GM12878 (cell line): ENCODE results near the gene SAP25. TPM values are rescaled to one million over a fixed set of nuclear protein-coding genes. Genes with fewer than 3 reads are reported as not detected.
"Not testable (repeated sequence)": the region's sequence is repeated elsewhere in the genome, so short reads cannot be mapped to it uniquely, and the experiment has no call there.

Experiments
- ATAC-seq: fragments of 200-7000 bp; cut with Tn5 transposase; 3 replicates; pipeline ENCODE4 v1.9.1; 2020; ENCODE audit warnings: mild to moderate bottlenecking, moderate library complexity
- BruUV-seq: library from RNA; stranded (reverse); fragments of 400-500 nt; replicated peaks from 2 replicates; lab custom pipeline; 2021; lab: Mats Ljungman, UMichigan
- CTCF ChIA-PET: fragments of 300-600 bp; sonication (Branson Sonifier 250); formaldehyde crosslinking; extraction: SDS; loops from one replicate; lab custom pipeline; 2021; ENCODE audit warnings: inconsistent platforms; lab: Yijun Ruan, JAX
- POLR2A ChIA-PET: fragments of 350-600 bp; formaldehyde crosslinking; extraction: SDS; loops from one replicate; lab custom pipeline; 2021; ENCODE audit warnings: inconsistent platforms; lab: Charles Lee
- RAD21 ChIA-PET: fragments of 300-600 bp; sonication (Branson Sonifier 250); formaldehyde crosslinking; loops from one replicate; lab custom pipeline; 2023; ENCODE audit warnings: antibody characterized with exemption; ENCODE audit not compliant: unreplicated experiment; lab: Charles Lee
- SMC1A ChIA-PET: fragments of 300-600 bp; sonication (Branson Sonifier 250); formaldehyde crosslinking; loops from one replicate; lab custom pipeline; 2023; ENCODE audit not compliant: unreplicated experiment, uncharacterized antibody; lab: Charles Lee
- DNase-seq: peaks from one replicate; pipeline ENCODE4 v3.0.0-alpha.2; 2011; ENCODE audit warnings: low read depth, low spot score
- FAIRE-seq: peaks from 3 replicates; lab custom pipeline; 2011; peaks lifted over from hg19 to GRCh38; lab: Jason Lieb, UNC
- H2AFZ ChIP-seq: 2 replicates; pipeline ENCODE4 v1.6.0; 2011; ENCODE audit warnings: low read depth, low read length, control low read depth; ENCODE audit not compliant: control insufficient read depth
- H3K27ac ChIP-seq: 2 replicates; pipeline ENCODE4 v1.5.1; 2011; ENCODE audit warnings: control low read depth; ENCODE audit not compliant: control insufficient read depth, insufficient read depth
- H3K27me3 ChIP-seq, 2 experiments: replicated peaks in 1 of 2; 2 replicates each; pipeline versions ENCODE4 v1.6.0 to v1.6.1; 2011; ENCODE audit warnings: low read length in 1 of 2; ENCODE audit not compliant: control insufficient read depth in 2 of 2, insufficient read depth in 2 of 2
- H3K36me3 ChIP-seq, 2 experiments: 2 replicates each; pipeline ENCODE4 v1.5.1; 2011; ENCODE audit warnings: low read length in 1 of 2; ENCODE audit not compliant: control insufficient read depth in 2 of 2, insufficient read depth in 2 of 2
- H3K4me1 ChIP-seq: 2 replicates; pipeline ENCODE4 v1.6.1; 2011; ENCODE audit warnings: mild to moderate bottlenecking, low read length, moderate library complexity, mixed read lengths; ENCODE audit not compliant: control insufficient read depth, insufficient read depth
- H3K4me2 ChIP-seq: 2 replicates; pipeline ENCODE4 v1.6.0; 2011; ENCODE audit warnings: control low read depth; ENCODE audit not compliant: control insufficient read depth, insufficient read depth
- H3K4me3 ChIP-seq: fragments of 200-600 bp; sonication (generic); 2 replicates; pipeline ENCODE4 v1.5.1; 2016
- H3K79me2 ChIP-seq: 2 replicates; pipeline ENCODE4 v1.6.0; 2011; ENCODE audit warnings: low read length; ENCODE audit not compliant: control insufficient read depth, insufficient read depth
- H3K9ac ChIP-seq: 2 replicates; pipeline ENCODE4 v1.8.0; 2011; ENCODE audit warnings: low read length, control low read depth, mixed read lengths; ENCODE audit not compliant: control insufficient read depth, insufficient read depth
- H3K9me3 ChIP-seq: replicated peaks from 3 replicates; pipeline ENCODE4 v1.5.1; 2011; ENCODE audit warnings: mild to moderate bottlenecking, low read length; ENCODE audit not compliant: control insufficient read depth, insufficient read depth
- H4K20me1 ChIP-seq: 2 replicates; pipeline ENCODE4 v1.6.0; 2011; ENCODE audit not compliant: control insufficient read depth, insufficient read depth
- WGBS: methylation state at CpG from one replicate; pipeline ENCODE4 v1.1.6; 2016; ENCODE audit warnings: low lambda C conversion rate; ENCODE audit not compliant: insufficient replicate concordance, insufficient coverage; ENCODE audit errors: missing lambda C conversion rate; 5-methylcytosine and 5-hydroxymethylcytosine counted together
- in situ Hi-C: fragments of 300-500 bp; cut with MboI; formaldehyde crosslinking; loops from 9 replicates; pipeline ENCODE4 v1.14.3; 2018; ENCODE audit warnings: mixed read lengths
- intact Hi-C: fragments of 100-400 bp; cut with micrococcal nuclease; formaldehyde crosslinking; loops from one replicate; pipeline ENCODE4 v1.14.2; 2022; ENCODE audit not compliant: unreplicated experiment
- polyA plus RNA-seq, 11 experiments: library from polyadenylated mRNA; depleted of rRNA in 4 of 11; unstranded in 6 of 11; stranded (reverse) in 5 of 11; fragments of >200 nt; fragmentation: Nextera tagmentation in 4 of 11; fragmentation: Illumina TruSeq in 1 of 11; extraction: Ambion mirVana in 4 of 11; extraction: Trizol in 1 of 11; gene quantifications; 1 replicate in 1 of 11; 2 replicates in 10 of 11; pipeline versions ENCODE4 v1.2.1 to v1.2.3, GENCODE V29; 2011 to 2016; ENCODE audit warnings: inconsistent platforms in 2 of 11, missing spikeins in 2 of 11, low read depth in 1 of 11
- total RNA-seq, 4 experiments: library from RNA; depleted of rRNA in 3 of 4; stranded (reverse); fragments of >200 nt in 3 of 4; fragmentation: Illumina TruSeq in 1 of 4; extraction: Trizol in 1 of 4; gene quantifications; 2 replicates each; pipeline versions ENCODE4 v1.2.1 to v1.2.3, GENCODE V29; 2013 to 2021

SAP25 gene
- total and polyA plus RNA-seq, 10 of the 15 experiments (the other 5 are each of a cell fraction or from before 2014, with no cell fraction given): 0.14 to 8.6 (median 1.1) TPM

DNA sequence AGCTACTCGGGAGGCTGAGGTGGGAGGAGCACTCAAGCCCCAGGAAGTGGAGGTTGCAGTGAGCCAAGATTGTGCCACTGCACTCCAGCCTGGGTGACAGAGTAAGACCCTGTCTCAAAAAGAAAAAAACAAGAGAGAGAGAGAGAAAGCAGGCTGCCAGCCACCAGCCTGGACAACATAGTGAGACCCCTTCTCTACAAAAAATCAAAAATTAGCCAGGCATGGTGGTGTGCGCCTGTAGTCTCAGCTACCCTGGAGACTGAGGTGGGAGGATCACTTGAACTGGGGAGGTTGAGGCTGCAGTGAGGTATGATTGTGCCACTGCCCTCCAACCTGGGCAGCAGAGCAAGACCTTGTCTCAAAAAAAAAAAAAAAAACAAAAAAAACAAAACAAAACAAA is 37.0 kb downstream of the SAP25 start:
- peaks cover 25% of the 10 kb centered on the region for H3K79me2 ChIP-seq
- ChIA-PET CTCF (interaction anchor here (0.8 to 1.2 kb wide), 2 partner anchors 52 to 107 kb away, joined by 3 to 4 read pairs; partner anchors contain the start of gene MEPCE), SMC1A (interaction anchor here (1.4 kb wide), 1 partner anchor 21 kb away, joined by 3 read pairs; no protein-coding TSS in a partner anchor)
- H4K20me1 ChIP-seq, DNase-seq, H3K4me1 ChIP-seq, H3K9me3 ChIP-seq, H3K4me3 ChIP-seq, POLR2A ChIA-PET, intact Hi-C loops, H3K27ac ChIP-seq, H3K4me2 ChIP-seq, in situ Hi-C loops, RAD21 ChIA-PET, ATAC-seq, H3K27me3 ChIP-seq, H2AFZ ChIP-seq, H3K9ac ChIP-seq, BruUV-seq, H3K36me3 ChIP-seq, FAIRE-seq: not testable (repeated sequence)
- WGBS: 61% methylated on average over 2 of the region's 2 CpGs

DNA sequence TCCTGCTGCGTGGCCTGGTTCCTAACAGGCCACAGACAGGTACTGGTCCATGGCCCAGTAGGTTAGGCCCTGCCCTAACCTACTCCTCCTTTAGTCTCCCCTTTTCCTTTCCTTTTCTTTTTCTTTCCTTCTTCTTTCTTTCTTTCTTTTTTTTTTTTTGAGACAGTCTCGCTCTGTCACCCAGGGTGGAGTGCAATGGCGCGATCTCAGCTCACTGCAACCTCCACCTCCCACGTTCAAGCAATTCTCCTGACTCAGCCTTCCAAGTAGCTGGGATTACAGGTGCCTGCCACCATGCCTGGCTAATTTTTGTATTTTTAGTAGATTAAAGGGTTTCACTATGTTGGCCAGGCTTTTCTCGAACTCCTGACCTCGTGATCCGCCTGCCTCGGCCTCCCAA is 37.7 kb downstream of the SAP25 start:
- SMC1A ChIA-PET: interaction anchor here (0.8 to 1.4 kb wide), 2 partner anchors 9 to 20 kb away, joined by 3 read pairs; no protein-coding TSS in a partner anchor
- H3K27ac ChIP-seq, ATAC-seq, H3K9ac ChIP-seq, FAIRE-seq, intact Hi-C loops, H3K27me3 ChIP-seq, BruUV-seq, POLR2A ChIA-PET, H2AFZ ChIP-seq, H3K36me3 ChIP-seq, H3K4me3 ChIP-seq, in situ Hi-C loops, H4K20me1 ChIP-seq, H3K4me2 ChIP-seq, H3K4me1 ChIP-seq, H3K9me3 ChIP-seq, DNase-seq: not testable (repeated sequence)
- H3K79me2 ChIP-seq: peaks cover 19% of the 10 kb centered on the region
- CTCF ChIA-PET: interaction anchor here (1.0 to 1.7 kb wide), 2 partner anchors 24 to 53 kb away, joined by 3 to 6 read pairs; no protein-coding TSS in a partner anchor
- RAD21 ChIA-PET: interaction anchor here (1.2 kb wide), 1 partner anchor 9 kb away, joined by 3 read pairs; no protein-coding TSS in a partner anchor
- WGBS: 82% methylated on average over 8 of the region's 9 CpGs
